ENCODE data around the gene DSPP.

Gene DSPP

GRCh38 chr4:87632469-87632868 is 24.1 kb downstream of the DSPP start:
- no peak for DNase-seq

- DNase-seq = no peak
These were observed 24.9 kb downstream of the DSPP start for GRCh38 chr4:87633243-87633642.

DNA sequence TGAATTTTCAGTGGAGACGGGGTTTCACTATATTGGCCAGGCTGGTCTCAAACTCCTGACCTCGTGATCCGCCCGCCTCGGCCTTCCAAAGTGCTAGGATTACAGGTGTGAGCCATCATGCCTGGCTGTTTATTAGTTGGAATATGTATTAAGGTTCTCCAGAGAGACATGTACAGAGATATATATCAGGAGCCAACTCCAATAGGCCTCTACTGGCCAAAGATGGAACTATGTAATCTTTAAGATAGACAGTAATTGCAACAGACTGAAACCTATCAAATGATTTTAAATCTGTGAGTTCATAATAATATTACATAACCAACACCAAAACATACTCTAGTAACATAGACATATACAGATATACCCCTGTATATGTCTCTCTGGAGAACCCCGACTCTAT is 36.0 kb downstream of the DSPP start:
- DNase-seq = no peak

- DNase-seq = no peak
These were observed 41.7 kb downstream of the DSPP start, which contains the start of gene DMP1 for GRCh38 chr4:87649980-87650379. TSS of gene DMP1 (plus strand) at chr4:87650280. CDS start at chr4:87656493, 6,213 bp downstream.

GRCh38 chr4:87650938-87651337 is 42.6 kb downstream of the DSPP start:
- no peak for DNase-seq

- no peak for DNase-seq
These were observed 43.6 kb downstream of the DSPP start for GRCh38 chr4:87651941-87652340.

DNA sequence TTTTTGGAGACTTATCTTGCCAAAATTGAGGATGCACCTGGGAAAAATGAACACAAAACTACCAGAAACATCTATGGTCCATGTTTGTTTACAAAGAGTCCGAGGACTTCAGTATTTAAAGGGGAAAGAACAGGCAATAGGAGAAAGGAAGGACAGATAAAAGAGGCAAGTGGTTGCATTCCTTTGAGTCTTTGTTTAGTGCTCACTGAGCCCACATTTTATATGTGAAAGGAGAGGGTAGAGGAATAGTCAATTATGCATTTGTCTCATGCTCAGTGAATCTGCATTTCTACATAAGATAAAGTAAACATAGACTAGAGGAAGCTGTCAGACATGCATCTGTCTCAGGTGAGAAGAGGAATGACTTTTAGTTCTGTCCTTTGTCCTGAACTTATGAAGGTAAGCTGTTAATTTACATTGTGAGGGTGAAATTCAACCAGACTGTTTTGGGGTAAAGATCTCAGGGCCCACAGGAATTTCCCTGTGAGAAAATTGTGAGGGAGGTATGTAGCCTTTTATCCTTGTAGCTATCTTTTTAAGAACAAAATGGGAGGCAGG is 46.2 kb downstream of the DSPP start:
- no peak for DNase-seq

GRCh38 chr4:87657525-87657924 is 49.2 kb downstream of the DSPP start:
- no peak for DNase-seq

DNA sequence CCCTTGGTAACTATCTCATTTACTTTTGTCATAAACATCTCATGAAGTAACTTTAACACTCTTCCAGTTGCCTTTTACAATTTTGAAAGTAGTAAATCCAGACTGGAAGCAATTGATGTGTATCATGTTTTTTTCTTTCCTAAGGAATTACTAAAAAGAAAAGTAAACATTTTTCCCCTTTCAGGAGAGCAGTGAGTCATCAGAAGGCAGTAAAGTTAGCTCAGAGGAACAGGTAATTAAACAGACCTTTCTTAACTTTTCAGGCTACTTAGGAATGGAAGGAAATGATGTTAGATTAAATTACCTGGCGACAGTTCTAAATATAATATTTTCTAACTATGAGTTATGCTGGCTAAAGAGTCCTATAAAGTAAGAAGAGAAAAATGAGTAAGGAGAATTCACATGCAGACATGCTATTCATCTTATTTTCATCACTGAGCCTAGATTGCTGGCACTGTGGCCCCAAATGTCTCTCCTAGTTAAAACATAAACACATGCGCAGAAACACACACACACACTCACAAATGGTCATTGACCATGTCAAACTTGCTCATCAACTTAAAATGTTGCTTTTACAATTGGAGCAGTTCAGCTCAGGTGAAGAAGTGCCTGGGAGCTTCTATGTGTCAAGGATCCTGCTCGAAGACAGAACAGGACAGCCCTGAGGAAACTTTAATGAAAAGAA is 51.1 kb downstream of the DSPP start:
- no peak for DNase-seq

GRCh38 chr4:87662871-87663270 is 54.5 kb downstream of the DSPP start:
- DNase-seq = no peak
